AG04449 (cell line): Measurements from ENCODE around the gene COPS3.

Experiments used
- CTCF ChIA-PET: fragments of 350-600 bp; formaldehyde crosslinking; extraction: SDS; loops from one replicate; lab custom pipeline; 2021; ENCODE audit warnings: antibody characterized with exemption; lab: Yijun Ruan, JAX
- POLR2A ChIA-PET: fragments of 400-600, 350-600 bp; formaldehyde crosslinking; extraction: SDS; loops from one replicate; lab custom pipeline; 2020; ENCODE audit warnings: antibody characterized with exemption, inconsistent platforms; lab: Yijun Ruan, JAX
- DNase-seq: peaks from one replicate; pipeline ENCODE4 v3.0.0-alpha.2; 2010; ENCODE audit warnings: low read depth, low spot score
- H3K4me3 ChIP-seq: 2 replicates; pipeline ENCODE4 v1.5.1; 2011; ENCODE audit warnings: low read depth, mild to moderate bottlenecking, control low read depth, low read length
- CTCF ChIP-seq: IDR thresholded peaks from one replicate; pipeline ENCODE4 v1.5.1; 2011; ENCODE audit warnings: mild to moderate bottlenecking, moderate library complexity, low read length, control low read depth, inconsistent platforms; ENCODE audit not compliant: insufficient read depth; ENCODE audit errors: missing control alignments

The COPS3 gene

GRCh38 chr17:17241656-17242055, 39.4 kb downstream of the COPS3 start:
- DNase-seq, result no peak
- ChIA-PET CTCF (no interaction called here), POLR2A (no interaction called here)
- H3K4me3 ChIP-seq, result no peak overlapping the region
- TF ChIP-seq CTCF, result no peak

GRCh38 chr17:17239832-17240231, 41.2 kb downstream of the COPS3 start:
- ChIA-PET POLR2A (no interaction called here), CTCF (interaction anchor here (1.7 kb wide), 1 partner anchor 14 kb away, joined by 5 read pairs; no protein-coding TSS in a partner anchor)
- no peak for TF ChIP-seq CTCF
- no peak overlapping the region for H3K4me3 ChIP-seq
- DNase-seq, result no peak

GRCh38 chr17:17237026-17237799, 43.8 kb downstream of the COPS3 start, which contains the start of gene FLCN:
TSS of gene FLCN (minus strand) at chr17:17237168. CDS start at chr17:17228137, 9,031 bp downstream.
- TF ChIP-seq CTCF, result no peak
- peak within 1 kb of the TSS; percentile 99 for H3K4me3 ChIP-seq
- CTCF ChIA-PET, result interaction anchor here (1.7 to 2.3 kb wide), 2 partner anchors 236 to 240 kb away, joined by 4 to 7 read pairs; no protein-coding TSS in a partner anchor
- DNase-seq, result peak; percentile 36
- POLR2A ChIA-PET, result interaction anchor here (1.0 to 2.0 kb wide), 5 partner anchors 14 to 195 kb away, joined by 3 to 6 read pairs (median 5); partner anchors contain the start of gene COPS3

- POLR2A ChIA-PET, result interaction anchor here (0.6 to 2.0 kb wide), 6 partner anchors 13 to 208 kb away, joined by 3 to 6 read pairs (median 4); partner anchors contain the start of gene COPS3
- H3K4me3 ChIP-seq, result peak overlapping the region; percentile 99
- CTCF ChIA-PET, result interaction anchor here (0.7 to 2.3 kb wide), 6 partner anchors 10 to 239 kb away, joined by 3 to 7 read pairs (median 4); no protein-coding TSS in a partner anchor
- DNase-seq, result no peak
- no peak for TF ChIP-seq CTCF
Measured at GRCh38 chr17:17236295-17237025, 44.6 kb downstream of the COPS3 start.

GRCh38 chr17:17235212-17236174, 45.6 kb downstream of the COPS3 start:
- H3K4me3 ChIP-seq, result peak overlapping the region; percentile 99
- CTCF ChIA-PET, result interaction anchor here (0.7 to 2.3 kb wide), 6 partner anchors 9 to 238 kb away, joined by 3 to 7 read pairs (median 4); no protein-coding TSS in a partner anchor
- no peak for TF ChIP-seq CTCF
- POLR2A ChIA-PET, result interaction anchor here (0.6 to 2.0 kb wide), 5 partner anchors 22 to 207 kb away, joined by 3 to 6 read pairs (median 3); partner anchors contain the start of gene COPS3
- DNase-seq, result no peak
